HepG2 (cell line): Measurements from ENCODE around the gene CFAP100.

Experiments
- ARNTL ChIP-seq: sonication (generic); formaldehyde crosslinking; IDR thresholded peaks from 2 replicates; pipeline ENCODE4 v1.4.0; 2020; ENCODE audit warnings: mild to moderate bottlenecking, missing genetic modification reagents
- CTCF ChIP-seq: sonication (generic); formaldehyde crosslinking; IDR thresholded peaks from 2 replicates; pipeline ENCODE4 v1.5.0; 2020; ENCODE audit warnings: mild to moderate bottlenecking, missing genetic modification reagents, moderate library complexity
- EP300 ChIP-seq, 3 experiments: sonication (generic) in 1 of 3; formaldehyde crosslinking in 1 of 3; IDR thresholded peaks; 2 replicates each; pipeline versions ENCODE4 v1.5.1 to v1.6.1; 2011 to 2020; ENCODE audit warnings: low read depth in 2 of 3, low read length in 2 of 3, borderline replicate concordance in 1 of 3, improper control_type of control experiment in 1 of 3, mild to moderate bottlenecking in 1 of 3, missing genetic modification reagents in 1 of 3, moderate library complexity in 1 of 3
- FOXP4 ChIP-seq: sonication (generic); formaldehyde crosslinking; IDR thresholded peaks from 2 replicates; pipeline ENCODE4 v1.4.0; 2020; ENCODE audit warnings: missing genetic modification reagents
- MYC ChIP-seq: sonication (generic); formaldehyde crosslinking; IDR thresholded peaks from 2 replicates; pipeline ENCODE4 v1.9.0; 2021; ENCODE audit warnings: missing genetic modification reagents, borderline replicate concordance
- SRSF9 ChIP-seq: fragments of 200-400 bp; formaldehyde crosslinking; IDR thresholded peaks from 2 replicates; pipeline ENCODE4 v1.6.1; 2018; ENCODE audit warnings: borderline replicate concordance, mild to moderate bottlenecking, low read depth, low read length; ENCODE audit not compliant: insufficient read depth, poor library complexity, severe bottlenecking
- TAF1 ChIP-seq: sonication (generic); formaldehyde crosslinking; IDR thresholded peaks from 2 replicates; pipeline ENCODE4 v1.4.0; 2020; ENCODE audit warnings: missing genetic modification reagents
- ZNF577 ChIP-seq: sonication (generic); formaldehyde crosslinking; IDR thresholded peaks from 2 replicates; pipeline ENCODE4 v1.4.0; 2020; ENCODE audit warnings: mild to moderate bottlenecking, low read depth, missing genetic modification reagents, borderline replicate concordance

GRCh38 chr3:126390751-126391150, 4.0 kb upstream of the CFAP100 start:
- TF ChIP-seq FOXP4 (no peak), ARNTL (no peak), MYC (CRISPR knock-in tag) (no peak), ZNF577 (CRISPR knock-in tag) (no peak), TAF1 (CRISPR knock-in tag) (no peak), SRSF9 (no peak), EP300 (IDR thresholded peaks at IDR 0.05; ENCODE audit: low read depth in 2 of 2, low read length in 2 of 2) (no peak), EP300 (CRISPR knock-in tag; IDR thresholded peaks at IDR 0.05; ENCODE audit: borderline replicate concordance) (no peak), CTCF (CRISPR knock-in tag) (no peak)
